Measurements from ENCODE around the gene ENOX1.

The ENOX1 gene

GRCh38 chr13:43528992-43529391 is 257.8 kb downstream of the ENOX1 start:
- no peak for TF ChIP-seq CTCF (conservative IDR thresholded peaks at IDR 0.05; ENCODE audit: control insufficient read depth, insufficient read depth, low read depth, low read length)
- no peak overlapping the region for H3K4me3 ChIP-seq (ENCODE audit: control insufficient read depth, low read depth, low read length)
- no peak for DNase-seq (ENCODE audit: low read depth)

GRCh38 chr13:43522788-43523187 is 264.0 kb downstream of the ENOX1 start:
- no peak overlapping the region for H3K4me3 ChIP-seq (ENCODE audit: control insufficient read depth, low read depth, low read length)
- TF ChIP-seq CTCF (conservative IDR thresholded peaks at IDR 0.05; ENCODE audit: control insufficient read depth, insufficient read depth, low read depth, low read length), result no peak
- DNase-seq (ENCODE audit: low read depth), result peak; percentile 83

GRCh38 chr13:43520351-43520750 is 266.4 kb downstream of the ENOX1 start:
- TF ChIP-seq CTCF (conservative IDR thresholded peaks at IDR 0.05; ENCODE audit: control insufficient read depth, insufficient read depth, low read depth, low read length), result no peak
- no peak overlapping the region for H3K4me3 ChIP-seq (ENCODE audit: control insufficient read depth, low read depth, low read length)
- DNase-seq (ENCODE audit: low read depth), result peak; percentile 38

GRCh38 chr13:43518833-43519232 is 267.9 kb downstream of the ENOX1 start:
- H3K4me3 ChIP-seq (ENCODE audit: control insufficient read depth, low read depth, low read length), result no peak overlapping the region
- no peak for TF ChIP-seq CTCF (conservative IDR thresholded peaks at IDR 0.05; ENCODE audit: control insufficient read depth, insufficient read depth, low read depth, low read length)
- DNase-seq (ENCODE audit: low read depth), result no peak

- peak; percentile 90 for DNase-seq (ENCODE audit: low read depth)
- TF ChIP-seq CTCF (conservative IDR thresholded peaks at IDR 0.05; ENCODE audit: control insufficient read depth, insufficient read depth, low read depth, low read length), result no peak
- H3K4me3 ChIP-seq (ENCODE audit: control insufficient read depth, low read depth, low read length), result no peak overlapping the region
Measured at GRCh38 chr13:43516401-43516833, 270.4 kb downstream of the ENOX1 start.

- no peak overlapping the region for H3K4me3 ChIP-seq (ENCODE audit: control insufficient read depth, low read depth, low read length)
- DNase-seq (ENCODE audit: low read depth), result no peak
- no peak for TF ChIP-seq CTCF (conservative IDR thresholded peaks at IDR 0.05; ENCODE audit: control insufficient read depth, insufficient read depth, low read depth, low read length)
Measured at GRCh38 chr13:43515531-43515930, 271.2 kb downstream of the ENOX1 start.

GRCh38 chr13:43514311-43514710 is 272.5 kb downstream of the ENOX1 start:
- TF ChIP-seq CTCF (conservative IDR thresholded peaks at IDR 0.05; ENCODE audit: control insufficient read depth, insufficient read depth, low read depth, low read length), result no peak
- H3K4me3 ChIP-seq (ENCODE audit: control insufficient read depth, low read depth, low read length), result no peak overlapping the region

More at GRCh38 chr13:43514311-43514710, 272.5 kb downstream of the ENOX1 start:
- DNase-seq (ENCODE audit: low read depth), result no peak

Data from fibroblast of mammary gland (primary cell).